HG02642 (cell line): ENCODE data around the gene TMEM14C.
"Not testable (repeated sequence)": the region's sequence is repeated elsewhere in the genome, so short reads cannot be mapped to it uniquely, and the experiment has no call there.

Source experiments
- ATAC-seq: cut with Tn5 transposase; IDR thresholded peaks from one replicate; pipeline ENCODE4 v1.9.1; 2021; ENCODE audit warnings: mild to moderate bottlenecking; ENCODE audit not compliant: unreplicated experiment, poor library complexity

The TMEM14C gene

DNA sequence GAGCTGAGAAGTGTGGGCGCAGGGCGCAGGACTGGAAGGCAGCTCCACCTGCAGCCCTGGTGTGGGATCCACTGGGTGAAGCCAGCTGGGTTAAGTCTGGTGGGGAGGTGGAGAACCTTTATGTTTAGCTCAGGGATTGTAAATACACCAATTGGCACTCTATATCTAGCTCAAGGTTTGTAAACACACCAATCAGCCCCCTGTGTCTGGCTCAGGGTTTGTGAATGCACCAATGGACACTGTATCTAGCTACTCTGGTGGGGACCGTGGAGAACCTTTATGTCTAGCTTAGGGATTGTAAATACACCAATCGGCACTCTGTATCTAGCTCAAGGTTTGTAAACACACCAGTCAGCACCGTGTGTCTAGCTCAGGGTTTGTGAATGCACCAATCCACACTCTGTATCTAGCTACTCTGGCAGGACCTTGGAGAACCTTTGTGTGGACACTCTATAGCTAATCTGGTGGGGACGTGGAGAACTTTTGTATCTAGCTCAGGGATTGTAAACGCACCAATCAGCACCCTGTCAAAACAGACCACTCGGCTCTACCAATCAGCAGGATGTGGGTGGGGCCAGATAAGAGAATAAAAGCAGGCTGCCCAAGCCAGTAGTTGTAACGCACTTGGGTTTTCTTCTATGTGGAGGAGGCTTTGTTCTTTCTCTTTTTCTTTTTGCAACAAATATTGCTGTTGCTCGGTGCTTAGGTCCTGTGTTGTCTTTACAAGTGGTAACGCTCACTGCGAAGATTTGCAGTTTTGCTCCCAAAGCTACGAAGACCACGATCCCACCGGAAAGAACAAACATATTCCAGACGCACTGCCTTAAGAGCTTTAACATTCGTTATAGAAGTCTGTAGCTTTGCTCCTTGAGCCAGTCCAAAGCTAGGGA, 1.7 kb upstream of the TMEM14C start:
- not testable (repeated sequence) for ATAC-seq

DNA sequence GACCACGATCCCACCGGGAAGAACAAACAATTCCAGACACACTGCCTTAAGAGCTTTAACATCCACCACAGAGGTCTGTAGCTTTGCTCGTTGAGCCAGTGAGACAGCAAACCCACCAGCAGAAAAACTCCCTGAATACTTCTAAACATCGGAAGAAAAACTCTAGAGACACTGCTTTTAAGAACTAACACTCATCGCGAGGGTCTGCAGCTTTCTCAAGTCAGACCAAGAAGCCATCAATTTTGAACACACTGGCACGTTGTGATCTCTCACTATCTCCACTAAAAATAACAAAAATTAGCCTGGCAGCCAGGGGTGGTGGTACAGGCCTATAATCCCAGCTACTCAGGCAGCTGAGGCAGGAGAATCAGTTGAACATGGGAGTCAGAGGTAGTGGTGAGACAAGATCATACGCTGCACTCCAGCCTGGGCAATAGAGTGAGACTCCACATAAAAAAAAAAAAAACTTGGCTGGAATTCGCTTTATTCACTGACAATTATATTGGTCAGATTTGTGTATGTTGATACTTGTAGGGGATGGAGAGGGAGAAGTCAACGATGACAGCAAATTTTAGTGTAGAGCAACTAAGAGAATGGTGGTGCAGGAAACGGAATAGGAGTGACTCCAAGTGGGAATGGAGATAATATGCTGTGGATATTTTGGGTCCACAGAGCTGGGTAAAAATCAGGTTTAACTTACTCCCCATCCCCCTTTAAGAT, 860 bp upstream of the TMEM14C start:
- ATAC-seq: no peak

DNA sequence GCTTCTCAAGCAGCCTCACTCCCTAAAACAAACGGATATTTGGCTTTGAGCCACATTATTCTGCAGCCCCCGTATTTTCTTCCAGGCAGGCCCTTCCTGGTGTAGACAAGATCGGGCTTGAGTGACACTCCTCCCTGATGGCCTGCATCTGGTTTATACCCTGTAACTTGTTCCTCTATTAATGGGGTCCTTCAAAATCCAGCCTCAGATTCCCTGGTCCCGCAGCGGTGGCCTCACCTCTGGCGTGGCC, 375 bp upstream of the TMEM14C start:
- no peak for ATAC-seq

DNA sequence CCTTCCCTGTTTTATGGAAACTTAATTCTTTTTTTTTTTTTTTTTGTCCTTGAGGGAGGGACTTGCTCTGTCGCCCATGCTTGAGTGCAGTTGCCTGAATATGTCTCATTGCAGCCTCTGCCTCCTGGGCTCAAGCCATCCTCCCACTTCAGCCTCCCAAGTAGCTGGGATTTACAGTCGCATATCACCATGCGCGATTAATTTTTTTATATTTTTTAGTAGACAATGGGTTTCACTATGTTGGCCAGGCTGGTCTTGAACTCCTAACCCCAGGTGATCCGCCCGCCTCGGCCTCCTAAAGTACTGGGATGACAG, 654 bp downstream of the TMEM14C start:
- ATAC-seq: no peak

DNA sequence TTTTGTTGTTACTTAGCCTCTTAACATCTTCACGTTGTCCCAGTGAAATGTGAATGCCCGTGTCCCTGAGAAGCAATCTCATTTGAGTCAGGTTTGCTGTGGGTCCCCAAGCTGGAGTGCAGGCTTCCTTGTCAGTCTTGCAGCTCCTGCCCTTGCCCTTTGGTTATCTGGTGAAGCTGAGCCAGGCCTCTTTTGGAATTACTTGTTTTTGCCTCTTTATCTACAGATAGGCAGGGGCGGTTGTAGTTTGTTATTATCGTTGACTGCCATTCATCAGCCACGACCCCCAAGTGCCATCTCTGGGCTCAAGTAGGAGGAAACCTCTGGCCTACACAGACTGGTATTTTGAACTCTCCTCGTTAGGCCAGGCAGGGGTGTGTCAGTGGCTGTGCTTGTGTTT, 2.2 kb downstream of the TMEM14C start:
- ATAC-seq: no peak

DNA sequence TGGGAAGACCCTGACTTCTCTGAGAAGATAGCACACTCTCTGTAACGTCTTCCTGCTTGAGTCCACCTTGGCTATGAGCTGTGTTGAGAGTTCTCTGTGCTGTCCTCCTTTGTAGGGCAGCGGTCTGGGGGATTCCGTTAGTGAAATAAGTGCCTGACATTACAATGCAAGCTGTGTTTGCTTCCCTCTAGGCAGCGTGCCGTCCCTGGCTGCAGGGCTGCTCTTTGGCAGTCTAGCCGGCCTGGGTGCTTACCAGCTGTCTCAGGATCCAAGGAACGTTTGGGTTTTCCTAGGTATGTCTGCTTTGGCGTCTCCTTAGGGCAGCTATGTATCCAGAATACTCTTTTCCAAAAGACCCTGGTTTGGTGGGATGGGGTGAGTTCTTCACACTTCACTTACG, 2.8 kb downstream of the TMEM14C start:
- no peak for ATAC-seq

DNA sequence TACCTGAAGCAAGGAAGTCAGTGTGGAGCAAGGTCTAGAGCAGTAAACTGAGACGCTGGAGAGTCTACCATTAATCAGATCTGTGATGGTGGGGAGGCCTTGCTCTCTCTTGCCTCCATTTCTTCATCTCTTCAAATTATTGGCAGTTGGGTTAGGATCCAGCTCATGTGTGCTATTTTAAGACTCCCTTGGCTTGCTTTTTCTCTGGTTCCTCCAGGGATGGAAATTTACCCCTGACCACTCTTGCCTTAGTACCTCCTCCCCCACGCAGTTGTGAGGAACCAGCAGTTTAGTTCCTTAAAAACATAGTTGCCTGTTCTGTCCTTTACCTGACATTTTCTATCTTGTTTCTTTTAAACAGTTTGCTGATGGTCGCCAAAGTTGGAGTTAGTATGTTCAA, 7.4 kb downstream of the TMEM14C start:
- ATAC-seq: no peak

DNA sequence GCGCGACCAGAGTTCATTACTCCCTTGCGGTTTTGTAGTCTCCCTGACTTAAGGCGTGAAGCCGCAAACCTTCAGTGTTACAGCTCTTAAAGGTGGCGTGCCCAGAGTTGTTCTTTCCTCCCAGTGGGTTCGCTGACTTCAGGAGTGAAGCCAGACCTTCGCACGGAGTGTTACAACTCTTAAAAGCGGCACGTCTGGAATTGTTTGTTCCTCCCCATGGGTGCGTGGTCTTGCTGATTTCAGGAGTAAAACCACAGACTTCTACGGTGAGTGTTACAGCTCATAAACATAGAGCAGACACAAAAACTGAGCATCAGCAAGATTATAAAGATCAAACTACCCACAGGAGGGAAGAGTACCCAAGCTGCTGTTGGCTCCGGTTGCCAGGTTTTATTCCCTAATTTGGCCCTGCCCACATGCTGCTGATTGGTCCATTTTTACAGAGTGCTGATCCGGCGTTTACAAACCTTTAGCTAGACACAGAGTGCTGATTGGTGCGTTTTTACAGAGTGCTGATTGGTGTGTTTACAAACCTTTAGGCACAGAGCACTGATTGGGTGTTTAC, 10.4 kb downstream of the TMEM14C start:
- no peak for ATAC-seq

DNA sequence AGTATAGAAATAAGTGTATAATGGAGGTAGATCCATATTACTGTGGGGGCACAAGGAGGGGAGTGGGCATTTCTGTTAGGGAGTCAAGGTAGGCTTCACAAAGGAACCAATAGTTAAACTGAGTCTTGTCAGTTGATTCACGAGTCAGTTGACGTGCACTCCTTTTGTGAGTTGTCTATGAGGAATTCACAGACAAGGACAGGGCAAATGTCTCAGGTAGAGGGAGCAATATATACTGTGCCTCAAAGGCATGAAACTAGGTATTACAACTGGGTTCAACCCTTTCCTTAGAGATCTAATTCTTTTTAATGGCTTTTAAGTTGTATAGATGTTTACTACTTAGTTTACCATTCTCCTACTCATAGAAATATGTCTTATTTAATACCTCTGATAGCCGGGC, 11.0 kb downstream of the TMEM14C start:
- ATAC-seq: no peak

DNA sequence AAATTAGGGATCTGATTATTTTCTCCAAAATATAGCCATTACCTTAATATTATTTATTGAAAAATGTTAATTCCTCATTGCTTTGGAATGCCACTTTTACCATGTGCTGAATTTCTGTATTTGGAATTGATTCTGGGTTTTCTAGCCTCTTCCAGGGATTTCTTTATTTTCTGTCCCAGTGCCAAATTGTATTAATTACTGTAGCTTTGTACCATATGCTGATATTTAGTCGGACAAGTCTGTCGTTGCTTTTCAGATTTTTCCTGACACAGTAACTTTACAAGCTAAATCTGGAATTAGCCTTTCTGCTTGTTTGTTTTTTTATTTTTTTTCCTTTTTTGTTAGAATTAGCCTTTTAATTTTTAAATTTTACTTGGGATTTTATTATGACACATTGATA, 13.9 kb downstream of the TMEM14C start:
- no peak for ATAC-seq

DNA sequence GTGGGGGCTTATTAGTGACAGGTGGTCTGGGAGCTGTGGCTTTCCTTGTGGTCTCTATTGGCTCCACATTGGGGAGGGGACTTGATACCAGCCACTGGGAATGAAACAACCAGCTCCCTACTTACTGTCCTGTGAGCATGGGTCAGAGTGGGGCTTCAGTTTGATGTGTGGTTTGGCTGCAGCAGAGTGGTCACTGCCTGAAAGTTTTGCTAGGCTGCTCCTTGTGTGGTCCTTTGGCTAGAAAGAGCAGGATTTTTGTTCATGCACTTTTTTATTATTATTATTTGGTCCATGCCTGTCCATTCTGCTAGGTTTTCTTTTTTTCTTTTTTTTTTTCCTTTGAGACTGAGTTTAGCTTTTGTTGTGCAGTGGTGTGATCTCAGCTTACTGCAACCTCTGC, 17.2 kb downstream of the TMEM14C start:
- ATAC-seq: no peak

DNA sequence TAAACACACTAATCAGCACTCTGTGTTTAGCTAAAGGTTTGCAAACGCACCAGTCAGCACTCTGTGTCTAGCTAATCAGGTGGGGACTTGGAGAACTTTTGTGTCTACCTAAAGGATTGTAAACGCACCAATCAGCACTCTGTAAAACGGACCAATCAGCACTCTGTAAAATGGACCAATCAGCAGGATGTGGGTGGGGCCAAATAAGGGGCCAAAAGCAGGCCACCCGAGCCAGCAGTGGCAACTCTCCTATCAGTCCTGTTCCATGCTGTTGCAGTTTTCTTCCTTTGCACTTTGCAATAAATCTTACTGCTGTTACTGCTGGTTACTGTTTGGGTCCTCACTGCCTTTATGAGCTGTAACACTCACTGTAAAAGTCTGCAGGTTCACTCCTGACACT, 18.8 kb downstream of the TMEM14C start:
- not testable (repeated sequence) for ATAC-seq

DNA sequence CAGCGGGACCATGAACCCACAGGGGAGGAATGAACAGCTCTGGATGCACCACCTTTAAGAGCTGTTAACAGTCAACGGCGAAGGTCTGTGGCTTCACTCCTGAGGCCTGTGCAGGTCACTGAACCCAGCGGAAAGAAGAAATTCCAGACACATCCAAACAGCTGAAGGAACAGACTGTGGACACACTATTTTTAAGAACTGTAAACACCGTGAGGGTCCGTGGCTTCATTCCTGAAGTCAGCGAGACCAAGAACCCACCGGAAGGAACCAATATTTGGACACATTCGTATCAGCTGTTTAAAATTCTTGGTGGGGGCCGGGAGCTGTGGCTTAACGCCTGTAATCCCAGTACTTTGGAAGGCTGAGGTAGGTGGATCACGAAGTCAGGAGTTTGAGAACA, 19.4 kb downstream of the TMEM14C start:
- no peak for ATAC-seq

DNA sequence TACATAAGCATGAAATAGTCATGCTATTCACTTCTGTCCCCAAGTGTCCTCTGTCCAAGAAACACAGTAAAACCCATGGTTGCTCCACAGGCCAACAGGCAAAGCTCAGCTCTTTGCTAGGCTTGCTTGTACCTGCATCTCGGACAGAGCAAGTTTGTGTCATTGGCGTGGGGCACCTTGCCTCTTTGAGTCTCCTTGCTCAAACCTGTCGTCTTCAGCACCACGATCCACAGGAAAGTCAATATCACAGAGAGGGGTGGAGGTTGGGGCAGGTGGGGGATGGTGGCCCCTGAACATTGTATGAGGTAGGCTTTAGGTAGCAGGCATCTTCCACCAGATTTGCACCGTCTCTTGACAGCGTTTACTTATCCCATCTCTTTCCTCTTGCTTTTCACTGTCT, 20.6 kb downstream of the TMEM14C start:
- ATAC-seq: no peak

DNA sequence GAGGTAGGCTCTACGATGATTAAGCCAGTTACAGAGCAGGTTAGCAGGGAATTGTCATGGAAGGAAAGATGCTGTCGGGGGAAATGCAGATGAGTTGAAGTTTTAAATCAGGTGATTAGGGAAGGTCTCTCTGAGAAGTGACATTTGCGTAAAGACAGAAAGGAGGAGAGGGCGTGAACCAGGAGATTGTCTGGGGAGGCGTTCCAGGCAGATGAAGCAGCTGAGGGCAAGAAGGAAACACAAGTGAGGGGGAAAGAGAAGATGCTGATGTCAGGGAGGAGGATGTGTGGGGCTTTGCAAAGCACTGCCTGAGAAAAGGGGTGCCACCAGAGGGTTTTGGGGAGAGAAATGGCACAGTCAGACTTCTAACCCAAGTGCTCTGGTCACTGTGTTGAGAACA, 22.2 kb downstream of the TMEM14C start:
- no peak for ATAC-seq

DNA sequence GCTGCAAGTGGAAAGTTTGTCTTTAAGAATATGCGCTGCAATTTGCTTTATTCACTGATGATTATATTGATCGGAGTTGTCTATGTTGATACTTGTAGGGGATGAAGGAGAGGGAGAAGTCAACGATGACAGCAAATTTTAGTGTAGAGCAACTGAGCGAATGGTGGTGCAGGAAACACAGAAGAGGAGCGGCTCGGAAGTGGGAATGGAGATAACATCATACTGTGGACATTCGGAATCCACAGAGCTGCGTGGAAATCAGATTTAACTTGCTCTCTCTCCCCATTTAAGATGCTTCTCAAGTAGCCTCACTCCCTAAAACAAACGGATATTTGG, 24.0 kb downstream of the TMEM14C start:
- no peak for ATAC-seq

DNA sequence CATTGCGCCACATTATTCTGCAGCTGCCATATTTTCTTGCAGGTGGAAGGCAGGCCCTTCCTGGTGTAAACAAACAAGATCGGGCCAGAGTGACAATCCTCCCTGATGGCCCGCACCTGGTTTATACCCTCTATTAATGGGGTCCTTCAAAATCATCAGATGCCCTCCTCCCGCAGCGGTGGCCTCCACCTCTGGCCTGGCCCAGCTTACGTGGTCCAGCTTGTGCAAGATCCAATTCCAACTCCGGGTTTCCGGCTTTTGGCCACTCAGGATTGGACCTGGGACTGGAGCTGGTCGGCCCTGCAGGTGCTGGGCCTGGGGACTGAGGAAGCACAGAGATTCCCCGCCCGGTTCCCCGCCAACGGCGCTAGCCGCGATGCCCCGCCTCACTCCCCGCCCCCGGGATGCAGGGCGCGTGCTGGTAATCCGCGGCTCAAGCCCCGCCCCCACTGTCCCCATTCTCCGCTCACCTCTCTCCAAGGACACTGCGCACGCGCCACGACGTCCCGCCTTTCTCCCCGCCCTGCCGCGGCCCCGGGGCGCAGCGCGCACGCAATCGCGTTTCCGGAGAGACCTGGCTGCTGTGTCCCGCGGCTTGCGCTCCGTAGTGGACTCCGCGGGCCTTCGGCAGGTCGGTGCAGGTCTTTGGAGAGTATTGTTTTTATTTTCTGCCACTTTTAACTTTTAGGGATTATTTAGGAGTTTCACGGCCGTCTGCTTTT, 24.5 kb downstream of the TMEM14C start, which contains the start of gene TMEM14B:
Gene TMEM14B (plus strand): TSS at position 555 of the 722 bp plus-strand sequence. CDS start 1,441 bp downstream, outside the sequence.
- peak; percentile 98 for ATAC-seq

DNA sequence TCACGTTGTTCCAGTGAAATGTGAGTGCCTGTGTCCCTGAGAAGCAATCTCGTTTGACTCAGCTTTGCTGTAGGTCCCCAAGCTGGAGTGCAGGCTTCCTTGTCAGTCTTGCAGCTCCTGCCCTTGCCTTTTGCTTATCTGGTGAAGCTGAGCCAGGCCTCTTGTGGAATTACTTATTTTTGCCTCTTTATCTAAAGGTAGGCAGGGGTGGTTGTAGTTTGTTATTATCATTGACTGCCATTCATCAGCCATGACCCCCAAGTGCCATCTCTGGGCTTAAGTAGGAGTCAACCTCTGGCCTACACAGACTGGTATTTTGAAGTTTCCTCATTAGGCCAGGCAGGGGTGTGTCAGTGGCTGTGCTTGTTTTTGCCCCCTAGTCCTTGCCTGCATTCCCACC, 26.9 kb downstream of the TMEM14C start:
- ATAC-seq: no peak

DNA sequence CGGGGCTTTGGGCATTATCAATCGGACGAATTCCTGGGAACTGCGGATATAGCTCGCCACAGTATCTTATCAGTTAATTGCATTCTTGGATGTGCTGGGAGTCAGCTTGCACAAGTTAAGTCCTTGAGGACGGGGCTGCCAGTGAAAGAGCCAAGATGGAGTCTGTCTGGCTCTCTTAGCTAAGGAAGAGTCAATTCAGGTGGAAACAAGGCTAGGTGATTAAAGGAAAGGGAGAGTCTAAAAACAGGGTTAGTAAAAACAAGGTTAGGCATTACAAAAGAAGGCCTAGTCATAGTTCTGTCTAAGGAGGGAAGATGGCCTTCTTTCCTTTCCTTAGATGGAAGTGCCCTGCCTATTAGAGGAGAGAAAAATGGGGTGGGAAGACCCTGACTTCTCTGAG, 27.7 kb downstream of the TMEM14C start:
- not testable (repeated sequence) for ATAC-seq

DNA sequence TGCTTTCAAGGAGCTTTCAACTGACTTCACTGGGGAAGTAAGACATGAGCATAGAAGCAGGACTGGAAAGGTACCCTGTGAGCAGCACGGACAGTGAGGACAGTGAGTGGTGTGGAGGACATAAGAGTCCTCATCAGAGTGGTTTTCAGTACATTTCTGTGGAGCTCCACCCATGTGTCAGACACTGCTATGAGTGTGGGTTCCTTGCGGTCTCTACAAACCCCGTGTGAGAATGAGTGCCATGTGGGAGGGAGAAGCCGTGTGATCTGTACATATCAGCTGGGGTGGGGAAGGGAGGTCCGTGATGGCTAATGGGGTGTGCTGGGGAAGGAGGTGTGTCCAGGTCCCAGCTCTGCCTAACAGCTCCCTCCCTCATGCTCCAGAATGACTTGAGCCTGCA, 28.9 kb downstream of the TMEM14C start:
- not testable (repeated sequence) for ATAC-seq

DNA sequence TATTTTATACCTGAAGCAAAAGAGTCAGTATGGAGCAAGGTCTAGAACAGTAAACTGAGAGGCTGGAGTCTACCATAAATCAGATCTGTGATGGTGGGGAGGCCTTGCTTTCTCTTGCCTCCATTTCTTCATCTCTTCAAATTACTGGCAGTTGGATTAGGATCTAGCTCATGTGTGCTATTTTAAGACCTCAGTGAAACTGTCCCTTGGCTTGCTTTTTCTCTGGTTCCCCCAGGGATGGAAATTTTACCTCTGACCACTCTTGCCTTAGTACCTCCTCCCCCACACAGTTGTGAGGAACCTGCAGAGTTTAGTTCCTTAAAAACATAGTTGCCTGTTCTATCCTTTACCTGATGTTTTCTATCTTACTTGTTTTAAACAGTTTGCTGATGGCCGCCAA, 33.2 kb downstream of the TMEM14C start:
- no peak for ATAC-seq
